Coronary artery (tissue), 2 donors: ENCODE results near the gene ADAD1.

ENCODE experiments used
- DNase-seq: peaks from one replicate; pipeline ENCODE4 v3.0.0-alpha.2; 2017; ENCODE audit warnings: low spot score
- H3K27ac ChIP-seq, 2 donors: fragments of 200-600 bp; sonication (generic); one replicate each; pipeline ENCODE4 v1.5.1; 2016 to 2019
- H3K4me3 ChIP-seq: fragments of 200-600 bp; sonication (generic); 2 replicates; pipeline ENCODE4 v1.5.1; 2016; ENCODE audit warnings: mild to moderate bottlenecking, moderate library complexity
- CTCF ChIP-seq: fragments of 200-600 bp; sonication (generic); IDR thresholded peaks from one replicate; pipeline ENCODE4 v1.5.1; 2019; ENCODE audit warnings: antibody characterized with exemption

Gene ADAD1

GRCh38 chr4:122378711-122379110 lies at the start of gene ADAD1:
ADAD1 (plus strand) TSS chr4:122379011; CDS start chr4:122380070, 1,059 bp downstream.
- no peak for DNase-seq
- no peak within 1 kb of the TSS for H3K27ac ChIP-seq
- TF ChIP-seq CTCF, result no peak
- H3K4me3 ChIP-seq, result no peak within 1 kb of the TSS

GRCh38 chr4:122329876-122330565 lies 48.8 kb upstream of the ADAD1 start:
- H3K4me3 ChIP-seq, result no peak overlapping the region
- DNase-seq, result no peak

GRCh38 chr4:122331195-122331594 lies 47.6 kb upstream of the ADAD1 start:
- no peak overlapping the region for H3K27ac ChIP-seq
- no peak for TF ChIP-seq CTCF
- no peak for DNase-seq
- no peak overlapping the region for H3K4me3 ChIP-seq

More at GRCh38 chr4:122329876-122330565, 48.8 kb upstream of the ADAD1 start:
- no peak for TF ChIP-seq CTCF
- H3K27ac ChIP-seq, result no peak overlapping the region

GRCh38 chr4:122334828-122335227 lies 44.0 kb upstream of the ADAD1 start:
- DNase-seq, result no peak
- Histone ChIP-seq H3K27ac (no peak overlapping the region), H3K4me3 (no peak overlapping the region)
- no peak for TF ChIP-seq CTCF

- Histone ChIP-seq H3K27ac (no peak overlapping the region), H3K4me3 (no peak overlapping the region)
- no peak for TF ChIP-seq CTCF
- DNase-seq, result no peak
Measured at GRCh38 chr4:122341886-122342285, 36.9 kb upstream of the ADAD1 start.

- Histone ChIP-seq H3K27ac (no peak overlapping the region), H3K4me3 (no peak overlapping the region)
- no peak for DNase-seq
- no peak for TF ChIP-seq CTCF
Measured at GRCh38 chr4:122346036-122346435, 32.8 kb upstream of the ADAD1 start.

GRCh38 chr4:122346503-122346902 lies 32.3 kb upstream of the ADAD1 start:
- Histone ChIP-seq H3K27ac (no peak overlapping the region), H3K4me3 (no peak overlapping the region)
- no peak for TF ChIP-seq CTCF
- no peak for DNase-seq
